NCI-H524 treated with DMSO at 0.1 percent for 48 hours (cell line): ENCODE data around the gene AMY2A.
"Not testable (repeated sequence)": the region's sequence is repeated elsewhere in the genome, so short reads cannot be mapped to it uniquely, and the experiment has no call there.

Experiments
- DNase-seq: peaks from one replicate; lab custom pipeline; 2025; lab: John Stamatoyannopoulos, UW

AMY2A gene

DNA sequence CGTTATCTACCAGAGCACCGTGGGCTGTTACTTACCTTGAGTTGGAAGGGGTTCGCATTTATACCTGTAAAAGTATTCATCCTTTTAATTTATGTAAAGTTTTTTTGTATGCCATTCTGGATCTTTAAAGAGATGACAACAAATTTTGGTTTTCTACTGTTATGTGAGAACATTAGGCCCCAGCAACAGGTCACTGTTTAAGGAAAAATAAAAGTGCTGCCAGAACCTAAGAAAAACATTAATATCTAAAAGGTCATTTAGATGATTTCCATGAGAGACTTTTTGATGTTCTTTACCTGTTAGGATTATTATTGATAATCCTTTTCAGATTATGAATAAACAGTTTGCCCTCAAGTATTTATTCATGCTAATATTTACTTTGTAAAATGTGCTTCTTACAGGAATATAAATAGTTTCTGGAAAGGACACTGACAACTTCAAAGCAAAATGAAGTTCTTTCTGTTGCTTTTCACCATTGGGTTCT lies at the start of gene AMY2A:
Gene AMY2A, plus strand, starts transcription at position 434 of the 484 bp plus-strand sequence. Its CDS starts 14 bp downstream, at position 448.
- DNase-seq = not testable (repeated sequence)

DNA sequence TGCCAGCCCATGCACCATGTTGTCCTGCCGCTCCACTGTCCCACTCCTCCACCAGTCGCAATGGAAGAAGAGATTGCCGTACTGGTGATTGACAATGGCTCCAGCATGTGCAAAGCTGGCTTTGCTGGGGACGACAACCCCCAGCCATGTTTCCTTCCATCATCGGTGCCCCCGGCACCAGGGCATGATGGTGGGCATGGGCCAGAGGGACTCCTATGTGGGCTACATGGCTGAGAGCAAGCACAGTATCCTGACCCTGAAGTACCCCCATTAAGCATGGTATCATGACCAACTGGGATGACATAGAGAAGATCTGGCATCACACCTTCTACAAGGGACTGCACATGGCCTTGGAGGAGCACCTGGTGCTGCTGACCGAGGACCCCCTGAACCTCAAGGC lies 47.7 kb upstream of the AMY2A start:
- no peak for DNase-seq

DNA sequence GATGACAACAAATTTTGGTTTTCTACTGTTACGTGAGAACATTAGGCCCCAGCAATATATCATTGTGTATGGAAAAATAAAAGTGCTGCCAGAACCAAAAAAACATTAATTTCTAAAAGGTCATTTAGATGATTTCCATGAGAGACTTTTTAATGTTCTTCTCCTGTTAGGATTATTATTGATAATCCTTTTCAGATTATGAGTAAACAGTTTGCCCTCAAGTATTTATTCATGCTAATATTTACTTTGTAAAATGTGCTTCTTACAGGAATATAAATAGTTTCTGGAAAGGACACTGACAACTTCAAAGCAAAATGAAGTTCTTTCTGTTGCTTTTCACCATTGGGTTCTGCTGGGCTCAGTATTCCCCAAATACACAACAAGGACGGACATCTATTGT lies 45.9 kb upstream of the AMY2A start, which contains the start of gene AMY2B:
Gene AMY2B, plus strand, starts transcription at position 301 of the 400 bp plus-strand sequence. Its CDS starts 14 bp downstream, at position 315.
- DNase-seq = not testable (repeated sequence)

GRCh38 chr1:103576065-103576464 lies 41.2 kb upstream of the AMY2A start:
- no peak for DNase-seq

DNA sequence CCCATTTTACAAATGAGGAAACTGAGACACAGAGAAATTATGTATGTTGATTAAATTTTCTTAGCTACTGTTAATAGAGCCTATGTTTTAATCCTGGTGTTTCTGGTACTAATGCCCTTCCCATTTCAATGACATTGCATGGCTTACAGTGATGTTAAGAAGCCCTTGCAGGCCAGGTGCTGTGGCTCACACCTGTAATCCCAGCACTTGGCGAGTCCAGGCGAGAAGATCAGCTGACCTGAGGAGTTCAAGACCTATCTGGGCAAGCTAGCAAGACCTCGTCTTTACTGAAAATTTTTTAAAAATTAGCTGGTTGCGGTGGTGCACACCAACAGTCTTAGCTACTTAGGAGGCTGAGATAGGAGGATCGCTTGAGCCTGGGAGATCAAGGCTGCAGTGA lies 40.4 kb upstream of the AMY2A start:
- DNase-seq = not testable (repeated sequence)

DNA sequence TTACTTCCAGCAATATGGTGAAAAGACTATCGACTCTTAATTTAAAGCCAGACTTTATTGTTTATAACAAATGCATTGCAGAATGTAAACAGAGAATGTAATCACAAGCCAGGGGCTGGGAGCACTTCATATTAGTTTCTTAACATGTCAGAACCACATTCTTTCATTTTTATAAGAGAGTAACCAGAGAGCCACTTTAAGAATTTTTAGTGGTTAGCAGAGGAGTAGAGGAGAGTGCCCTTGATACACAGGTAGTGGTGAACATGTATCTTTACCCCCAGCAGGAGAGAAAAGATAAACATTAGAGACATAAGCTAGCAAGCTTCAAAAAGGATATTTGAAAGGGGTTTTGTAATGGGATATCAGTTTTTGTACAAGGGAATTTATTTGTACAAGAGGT lies 34.8 kb upstream of the AMY2A start:
- DNase-seq = no peak

DNA sequence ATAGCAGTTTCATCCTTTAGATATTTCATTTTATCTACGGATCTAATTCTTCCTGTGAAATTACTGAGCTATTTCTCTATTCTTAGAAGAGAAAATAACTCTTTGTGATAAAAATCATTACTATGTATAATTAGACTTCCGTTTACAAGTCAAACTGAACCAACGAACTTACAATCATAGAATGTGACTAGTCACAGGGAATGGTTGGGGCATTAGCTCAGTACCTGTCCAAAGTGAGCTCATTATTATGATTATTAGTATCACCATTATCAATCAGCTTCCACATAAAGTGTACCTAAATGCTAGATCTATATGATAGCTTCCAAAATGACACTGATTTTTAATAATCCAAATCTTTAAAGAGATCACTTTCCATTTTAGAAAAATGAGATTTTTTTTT lies 33.3 kb upstream of the AMY2A start:
- DNase-seq = no peak

DNA sequence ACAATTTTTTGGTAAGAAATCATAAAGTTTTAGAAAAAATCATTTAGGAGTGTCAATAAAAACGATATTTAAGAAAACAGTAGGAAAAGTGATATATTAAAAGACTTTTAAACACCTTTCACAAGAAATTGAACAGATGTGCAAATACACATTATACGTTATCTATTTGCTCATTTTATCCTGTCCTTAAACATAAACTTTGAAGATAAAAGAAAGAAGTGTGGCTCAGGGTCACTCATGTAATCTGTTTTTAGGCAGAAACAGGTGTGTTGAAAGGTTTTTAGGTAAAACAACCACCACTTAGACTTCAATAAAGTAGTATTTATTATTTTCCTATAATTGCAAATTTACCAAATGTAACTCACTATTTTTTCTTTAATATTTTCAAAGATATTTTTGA lies 32.7 kb upstream of the AMY2A start:
- DNase-seq = no peak

GRCh38 chr1:103602740-103603139 lies 14.5 kb upstream of the AMY2A start:
- DNase-seq = not testable (repeated sequence)

DNA sequence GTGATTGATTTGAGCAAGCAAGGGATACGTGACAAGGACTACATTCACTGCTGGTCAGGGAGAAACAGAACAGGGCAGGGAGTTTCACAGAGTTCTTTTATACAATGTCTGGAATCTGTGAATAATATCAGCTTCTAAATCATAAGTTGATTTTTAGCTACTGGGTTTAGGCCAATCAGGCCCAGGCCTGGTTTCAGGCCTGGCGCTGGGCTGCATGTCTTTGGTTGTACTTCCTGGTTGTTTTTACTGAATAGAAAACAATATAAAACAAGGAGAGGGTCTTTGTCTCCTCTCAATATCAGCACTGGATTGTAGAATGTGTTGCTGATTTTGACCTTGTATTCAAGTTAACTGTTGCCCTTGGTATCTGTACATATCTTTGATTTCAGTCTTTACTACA lies 865 bp upstream of the AMY2A start:
- DNase-seq = no peak

DNA sequence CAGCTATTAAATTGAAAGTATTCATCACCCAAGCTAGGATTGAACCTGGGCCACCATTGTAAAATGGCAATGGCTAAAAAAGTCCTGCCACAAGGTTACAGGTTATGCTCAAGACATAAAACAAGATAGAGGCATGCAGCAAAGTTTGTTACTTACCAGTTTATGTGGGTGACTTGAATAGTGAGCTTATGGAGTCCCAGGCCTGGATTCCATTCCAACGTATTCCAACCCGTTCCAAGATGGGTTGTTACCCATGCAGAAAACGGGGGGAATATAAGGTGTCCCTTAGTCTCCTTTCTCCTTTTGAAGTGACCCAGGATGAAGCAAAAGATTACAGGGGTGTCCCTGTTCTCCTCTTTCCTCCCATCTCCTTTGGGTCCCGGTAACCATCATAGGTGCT lies 10.2 kb downstream of the AMY2A start:
- DNase-seq = not testable (repeated sequence)

DNA sequence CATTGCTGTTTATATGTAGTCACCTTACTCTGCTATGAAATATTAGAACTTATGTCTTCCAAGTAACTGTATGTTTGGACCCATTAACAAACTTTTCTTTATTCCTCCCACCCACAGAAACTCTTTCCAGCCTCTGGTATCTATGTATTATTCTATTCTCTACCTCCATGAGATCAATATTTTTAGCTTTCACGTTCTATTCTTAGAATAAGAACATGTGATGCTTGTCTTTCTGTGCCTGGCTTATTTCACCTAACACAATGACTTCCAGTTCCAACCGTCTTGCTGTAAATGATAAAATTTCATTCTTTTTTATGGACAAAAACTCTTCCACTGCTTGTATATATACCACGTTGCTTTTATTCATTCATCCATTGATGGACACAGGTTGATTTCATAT lies 24.0 kb downstream of the AMY2A start:
- not testable (repeated sequence) for DNase-seq

DNA sequence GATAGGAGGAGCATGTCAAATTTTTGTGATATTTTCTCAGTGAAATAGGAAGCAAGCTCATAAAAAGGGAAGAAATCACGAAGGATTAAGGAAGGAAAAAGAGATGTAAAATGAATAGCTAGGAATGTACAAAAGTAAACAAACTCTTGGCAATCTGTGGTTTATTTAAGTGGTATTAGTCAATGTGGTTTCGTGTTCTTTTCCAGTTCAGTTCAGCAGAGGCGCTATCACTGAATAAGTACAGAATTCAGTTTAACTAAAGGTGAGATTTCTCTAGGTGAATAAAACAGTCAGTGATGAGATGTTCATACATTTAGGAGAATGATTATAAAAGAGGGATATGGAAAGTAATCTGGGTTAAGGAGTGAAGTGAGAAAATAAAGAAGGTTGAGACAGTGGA lies 26.7 kb downstream of the AMY2A start:
- not testable (repeated sequence) for DNase-seq

GRCh38 chr1:103650305-103650704 lies 33.1 kb downstream of the AMY2A start:
- DNase-seq = not testable (repeated sequence)

GRCh38 chr1:103650889-103651288 lies 33.7 kb downstream of the AMY2A start:
- not testable (repeated sequence) for DNase-seq

- DNase-seq = not testable (repeated sequence)
These were observed 36.9 kb downstream of the AMY2A start for GRCh38 chr1:103654133-103654532.

DNA sequence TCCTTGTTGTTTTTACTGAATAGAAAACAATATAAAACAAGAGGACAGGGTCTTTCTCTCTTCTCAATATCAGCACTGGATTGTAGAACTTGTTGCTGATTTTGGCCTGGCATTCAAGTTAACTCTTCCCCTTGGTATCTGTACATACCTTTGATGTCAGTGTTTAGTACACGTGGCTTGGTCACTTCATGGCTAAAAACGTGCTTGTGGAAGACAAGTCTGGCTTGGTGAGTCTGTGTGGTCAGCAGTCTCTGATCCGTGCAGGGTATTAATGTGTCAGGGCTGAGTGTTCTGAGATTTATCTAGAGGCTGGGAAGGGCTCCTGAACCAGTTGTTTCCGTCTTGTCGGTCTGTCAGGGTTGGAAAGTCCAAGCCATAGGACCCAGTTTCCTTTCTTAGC lies 38.2 kb downstream of the AMY2A start, which contains the start of gene AMY1A:
Gene AMY1A, plus strand, starts transcription at position 301 of the 400 bp plus-strand sequence. CDS start 571 bp downstream, outside the sequence.
- not testable (repeated sequence) for DNase-seq
